Left lung (tissue), 14 donors: ENCODE measurements around the gene CALML4. TPM values are rescaled to one million over a fixed set of nuclear protein-coding genes. Genes with fewer than 3 reads are reported as not detected.

Experiments used
- ATAC-seq: fragments of 200-7000 bp; cut with Tn5 transposase; one replicate; pipeline ENCODE4 v1.9.1; 2020; ENCODE audit warnings: moderate library complexity
- DNase-seq, 4 donors: peaks; one replicate each; pipeline ENCODE4 v3.0.0-alpha.2; 2013 to 2020
- H3K27ac ChIP-seq, 2 donors: fragments of 200-600 bp; sonication (generic) in 1 of 2; one replicate each; pipeline versions ENCODE4 v1.5.0 to v1.8.0; 2020 to 2021
- H3K27me3 ChIP-seq, 2 donors: fragments of 200-600 bp; sonication (generic) in 1 of 2; one replicate each; pipeline versions ENCODE4 v1.5.0 to v1.8.0; 2020 to 2021
- H3K36me3 ChIP-seq, 2 donors: fragments of 200-600 bp; sonication (generic) in 1 of 2; one replicate each; pipeline versions ENCODE4 v1.5.0 to v1.8.0; 2020 to 2021
- H3K4me1 ChIP-seq, 2 donors: fragments of 200-600 bp; one replicate each; pipeline ENCODE4 v1.8.0; 2021
- H3K4me3 ChIP-seq, 2 donors: fragments of 200-600 bp; sonication (generic) in 1 of 2; one replicate each; pipeline versions ENCODE4 v1.5.0 to v1.8.0; 2020 to 2021; ENCODE audit warnings: mild to moderate bottlenecking in 1 of 2
- H3K9me3 ChIP-seq, 2 donors: fragments of 200-600 bp; sonication (generic) in 1 of 2; one replicate each; pipeline versions ENCODE4 v1.5.0 to v1.8.0; 2020 to 2021
- CTCF ChIP-seq, 2 donors: fragments of 200-600 bp; sonication (generic) in 1 of 2; IDR thresholded peaks; one replicate each; pipeline versions ENCODE4 v1.5.0 to v1.8.0; 2021; ENCODE audit warnings: antibody characterized with exemption in 2 of 2
- intact Hi-C, 2 donors: fragments of 100-400 bp; cut with DNase I; formaldehyde crosslinking; loops; one replicate each; pipeline versions ENCODE4 v1.11.2 to v1.14.2; 2022
- long read RNA-seq, 12 donors: library from polyadenylated mRNA in 2 of 12; unstranded in 2 of 12; transcript quantifications; one replicate each; pipeline ENCODE4 v2.0.0 and lab custom pipeline, GENCODE V29; 2019 to 2026
- polyA plus RNA-seq, 6 donors: library from polyadenylated mRNA; unstranded; fragments of 120-200 nt; gene quantifications; one replicate each; pipeline ENCODE4 v1.2.1, GENCODE V29; 2013; ENCODE audit not compliant: insufficient read length in 6 of 6
- total RNA-seq, 2 donors: library from RNA; stranded (reverse); fragmentation: NEBNext Ultra II Directional; extraction: Animal tissue kit (Norgen Biotek cat#: 25700); gene quantifications; one replicate each; pipeline ENCODE4 v1.2.1, GENCODE V29; 2021
- donor health status: DM: no; HTN: yes; CAD: no.
- donor health status: DM: no; HTN: no; CAD: no.

CALML4 gene
- total RNA-seq (10 to 100 TPM in 1 of 2 donors, 1 to 10 TPM in 1; 3.0 to 10.8 TPM), polyA plus RNA-seq (10 to 100 TPM; 12.4 to 20.2 (median 13.4) TPM)
- long read RNA-seq, donor 1, full-length matches to known transcripts: 13 of 13 reads
- long read RNA-seq, donor 1, partial matches to known transcripts: 0 of 13 reads
- long read RNA-seq, donor 1, other reads (novel, unspliced or antisense): 0 of 13 reads
- long read RNA-seq, donor 2, full-length matches to known transcripts: 10 of 10 reads
- long read RNA-seq, donor 2, partial matches to known transcripts: 0 of 10 reads
- long read RNA-seq, donor 2, other reads (novel, unspliced or antisense): 0 of 10 reads
- long read RNA-seq, donor 3, partial matches to known transcripts: 0 of 1 reads
- long read RNA-seq, donor 3, other reads (novel, unspliced or antisense): 0 of 1 reads
- long read RNA-seq, donor 4, partial matches to known transcripts: 0 of 1 reads
- long read RNA-seq, donor 4, other reads (novel, unspliced or antisense): 0 of 1 reads
- long read RNA-seq, donor 5, full-length matches to known transcripts: 6 of 6 reads
- long read RNA-seq, donor 5, partial matches to known transcripts: 0 of 6 reads
- long read RNA-seq, donor 5, other reads (novel, unspliced or antisense): 0 of 6 reads
- long read RNA-seq, donor 6, full-length matches to known transcripts: 9 of 9 reads
- long read RNA-seq, donor 6, partial matches to known transcripts: 0 of 9 reads
- long read RNA-seq, donor 6, other reads (novel, unspliced or antisense): 0 of 9 reads
- long read RNA-seq, donor 7, partial matches to known transcripts: 0 of 1 reads
- long read RNA-seq, donor 7, other reads (novel, unspliced or antisense): 0 of 1 reads
- long read RNA-seq, donor 8, transcript CALML4-205 (2 exons, 620 nt): major isoform, 5 of 7 reads
- long read RNA-seq, donor 8, partial matches to known transcripts: 0 of 7 reads
- long read RNA-seq, donor 8, other reads (novel, unspliced or antisense): 0 of 7 reads
- long read RNA-seq, donor 9: 0 reads
- long read RNA-seq, donor 10, full-length matches to known transcripts: 10 of 11 reads
- long read RNA-seq, donor 10, partial matches to known transcripts: 1 of 11 reads
- long read RNA-seq, donor 10, other reads (novel, unspliced or antisense): 0 of 11 reads
- long read RNA-seq, donor 11: 0 reads
- long read RNA-seq, donor 12, full-length matches to known transcripts: 3 of 3 reads
- long read RNA-seq, donor 12, partial matches to known transcripts: 0 of 3 reads
- long read RNA-seq, donor 12, other reads (novel, unspliced or antisense): 0 of 3 reads

GRCh38 chr15:68204776-68205557 lies at the start of gene CALML4:
TSS of gene CALML4 (minus strand) at chr15:68205332. CDS start at chr15:68205247, 85 bp downstream.
- no peaks in the 10 kb centered on the region for H3K9me3 ChIP-seq
- H3K4me1 ChIP-seq: peaks cover 9 to 58% of the 10 kb centered on the region in 2 donors
- TF ChIP-seq CTCF (IDR thresholded peaks at IDR 0.05): no peak
- H3K27me3 ChIP-seq: no peaks in the 10 kb centered on the region
- H3K27ac ChIP-seq: peak within 1 kb of the TSS; percentile 65 to 76
- ATAC-seq: peak; percentile 72
- peak; percentile 37 to 84 (median 71) for DNase-seq
- no peaks in the 10 kb centered on the region for H3K36me3 ChIP-seq
- peak within 1 kb of the TSS in 1 of 2 donors; percentile 41 for H3K4me3 ChIP-seq
- intact Hi-C loops: no loop called here

- peak; percentile 69 to 79 for TF ChIP-seq CTCF (IDR thresholded peaks at IDR 0.05)
- intact Hi-C loops: loop anchor here in 1 of 2 donors (10.0 kb wide), 1 partner anchor 52 kb away; no protein-coding TSS in a partner anchor
- DNase-seq: peak in 1 of 4 donors; percentile 75
Measured at GRCh38 chr15:68252925-68253534, 47.9 kb upstream of the CALML4 start.

GRCh38 chr15:68249058-68249713 lies 44.1 kb upstream of the CALML4 start:
- no peak overlapping the region for H3K4me3 ChIP-seq
- intact Hi-C loops: no loop called here
- peaks cover 0 to 12% of the 10 kb centered on the region in 2 donors for H3K4me1 ChIP-seq
- H3K27me3 ChIP-seq: no peaks in the 10 kb centered on the region
- TF ChIP-seq CTCF (IDR thresholded peaks at IDR 0.05): no peak
- H3K27ac ChIP-seq: no peak overlapping the region
- DNase-seq (no peak), ATAC-seq (peak; percentile 52)
- H3K9me3 ChIP-seq: peaks cover 0 to 8% of the 10 kb centered on the region in 2 donors
- no peaks in the 10 kb centered on the region for H3K36me3 ChIP-seq

More at GRCh38 chr15:68252925-68253534, 47.9 kb upstream of the CALML4 start:
- no peaks in the 10 kb centered on the region for H3K9me3 ChIP-seq
- peak; percentile 64 for ATAC-seq
- no peaks in the 10 kb centered on the region for H3K27me3 ChIP-seq
- H3K36me3 ChIP-seq: no peaks in the 10 kb centered on the region
- H3K4me3 ChIP-seq: no peak overlapping the region
- H3K27ac ChIP-seq: no peak overlapping the region
- H3K4me1 ChIP-seq: peaks cover 0 to 28% of the 10 kb centered on the region in 2 donors

- intact Hi-C loops: no loop called here
Measured at GRCh38 chr15:68244235-68244634, 39.1 kb upstream of the CALML4 start.

More at GRCh38 chr15:68244235-68244634, 39.1 kb upstream of the CALML4 start:
- Histone ChIP-seq H3K27ac (no peak overlapping the region), H3K36me3 (no peaks in the 10 kb centered on the region), H3K4me1 (peaks cover 0 to 7% of the 10 kb centered on the region in 2 donors), H3K4me3 (no peak overlapping the region), H3K9me3 (peaks cover 0 to 24% of the 10 kb centered on the region in 2 donors), H3K27me3 (no peaks in the 10 kb centered on the region)
- ATAC-seq (no peak), DNase-seq (no peak)
- no peak for TF ChIP-seq CTCF (IDR thresholded peaks at IDR 0.05)
